Epithelial cell of esophagus (primary cell): ENCODE measurements around the gene STX3.
"Not testable (repeated sequence)": the region's sequence is repeated elsewhere in the genome, so short reads cannot be mapped to it uniquely, and the experiment has no call there.

Source experiments
- DNase-seq: peaks from one replicate; pipeline ENCODE4 v3.0.0; 2010; ENCODE audit warnings: low read depth
- H3K4me3 ChIP-seq: 2 replicates; pipeline ENCODE4 v1.5.1; 2011; ENCODE audit warnings: mild to moderate bottlenecking, low read length, control low read depth
- CTCF ChIP-seq: IDR thresholded peaks from 2 replicates; pipeline ENCODE4 v1.5.1; 2011; ENCODE audit warnings: low read depth, mild to moderate bottlenecking, low read length, control low read depth, inconsistent platforms; ENCODE audit not compliant: insufficient read depth; ENCODE audit errors: missing control alignments

Gene STX3

DNA sequence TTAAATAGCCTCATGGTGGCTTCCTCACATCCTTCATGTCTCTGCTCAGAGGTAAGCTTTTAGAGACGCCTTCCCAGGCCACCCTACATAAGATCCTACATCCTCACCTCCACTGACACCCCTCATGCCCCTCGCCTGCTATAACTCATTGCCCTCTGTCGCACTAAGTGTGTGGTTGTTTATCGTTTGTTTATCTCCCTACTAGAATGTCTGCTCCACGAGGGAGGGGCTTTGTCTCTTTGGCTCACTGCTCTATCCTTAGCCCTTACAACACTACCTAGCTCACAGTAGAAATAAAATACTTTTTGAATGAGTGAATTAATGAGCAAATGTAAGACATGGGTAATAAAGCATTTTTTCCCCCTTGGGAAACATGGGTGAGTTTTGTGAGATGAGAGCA lies 91.4 kb downstream of the STX3 start:
- TF ChIP-seq CTCF = no peak
- H3K4me3 ChIP-seq = no peak overlapping the region
- DNase-seq = no peak

DNA sequence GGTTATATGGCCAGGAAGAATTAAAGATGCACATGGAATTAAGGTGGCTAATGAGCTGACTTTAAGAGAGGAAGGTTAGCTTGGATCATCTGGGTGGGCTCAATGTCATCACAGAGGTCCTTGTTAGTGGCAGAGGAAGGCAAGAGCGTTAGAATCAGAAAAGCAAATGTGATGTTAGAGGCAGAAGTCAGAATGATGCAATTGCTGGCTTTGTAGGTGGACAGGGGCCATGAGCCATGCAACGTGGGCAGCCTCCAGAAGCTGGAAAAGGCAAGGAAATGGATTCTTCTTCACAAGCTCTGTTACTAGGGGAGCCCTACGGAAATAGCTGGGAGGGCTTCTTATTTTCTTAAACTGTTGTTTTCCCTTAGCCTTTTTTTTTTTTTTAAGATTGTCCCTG lies 92.5 kb downstream of the STX3 start:
- no peak for DNase-seq
- no peak for TF ChIP-seq CTCF
- H3K4me3 ChIP-seq = no peak overlapping the region

DNA sequence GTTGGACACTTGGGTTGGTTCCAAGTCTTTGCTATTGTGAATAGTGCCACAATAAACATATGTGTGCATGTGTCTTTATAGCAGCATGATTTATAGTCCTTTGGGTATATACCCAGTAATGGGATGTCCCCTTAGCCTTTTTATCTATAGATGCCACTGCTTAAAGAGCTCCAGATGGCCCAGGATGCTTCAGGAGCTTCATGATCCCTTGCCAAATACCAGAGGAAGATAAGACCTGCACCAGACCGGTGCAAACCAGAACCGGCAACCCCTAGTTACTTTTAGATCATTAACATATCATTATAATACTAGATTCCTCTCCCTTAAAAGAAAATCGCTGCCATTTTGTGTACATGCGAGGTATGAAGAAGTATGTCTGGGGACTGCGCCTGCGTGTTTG lies 93.3 kb downstream of the STX3 start:
- not testable (repeated sequence) for DNase-seq, H3K4me3 ChIP-seq

DNA sequence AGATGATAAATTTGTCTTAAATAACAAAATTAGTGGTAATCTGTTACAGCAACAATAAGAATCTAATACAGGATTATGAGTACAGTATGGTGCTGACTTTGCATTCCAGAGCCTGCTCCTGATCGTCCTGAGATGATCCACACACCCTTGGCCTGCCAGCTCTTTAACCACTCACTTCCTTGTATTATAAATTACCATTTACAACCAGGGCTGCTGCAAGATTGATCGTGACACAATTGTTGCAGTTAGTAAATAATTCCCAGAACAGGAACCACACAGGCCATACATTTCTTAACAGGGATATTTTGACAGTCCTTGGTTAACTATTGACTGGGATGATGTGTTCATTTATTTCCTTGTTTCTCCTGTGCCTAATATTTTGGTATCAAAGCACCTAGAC lies 94.0 kb downstream of the STX3 start:
- no peak for DNase-seq
- TF ChIP-seq CTCF = no peak
- no peak overlapping the region for H3K4me3 ChIP-seq

DNA sequence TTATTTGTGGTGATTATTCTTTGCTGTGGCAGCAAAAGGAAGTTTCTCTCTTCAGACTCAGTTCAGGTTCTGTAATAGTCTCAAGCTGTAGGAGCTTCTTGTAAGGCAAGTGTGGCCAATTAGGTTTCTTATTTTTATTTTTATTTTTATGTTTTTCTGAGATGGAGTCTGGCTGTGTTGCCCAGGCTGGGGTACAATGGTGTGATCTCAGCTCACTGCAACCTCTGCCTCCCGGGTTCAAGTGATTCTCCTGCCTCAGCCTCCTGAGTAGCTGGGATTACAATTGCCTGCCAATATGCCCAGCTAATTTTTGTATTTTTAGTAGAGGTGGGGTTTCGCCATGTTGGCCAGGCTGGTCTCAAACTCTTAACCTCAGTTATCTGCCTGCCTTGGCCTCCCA lies 94.4 kb downstream of the STX3 start:
- DNase-seq = not testable (repeated sequence)

DNA sequence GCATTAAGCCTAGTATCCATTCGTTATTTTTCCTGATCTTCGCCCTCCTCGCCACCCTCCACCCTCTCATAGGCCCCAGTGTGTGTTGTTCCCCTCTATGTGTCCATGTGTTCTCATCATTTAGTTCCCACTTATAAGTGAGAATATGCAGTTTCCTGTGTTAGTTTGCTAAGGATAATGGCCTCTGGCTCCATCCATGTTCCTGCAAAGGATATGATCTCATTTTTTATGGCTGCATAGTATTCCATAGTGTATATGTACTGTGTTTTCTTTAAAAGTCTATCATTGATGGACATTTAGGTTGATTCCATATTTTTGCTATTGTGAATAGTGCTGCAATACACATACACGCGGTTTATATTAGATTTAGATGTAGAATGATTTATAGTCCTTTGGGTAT lies 96.2 kb downstream of the STX3 start:
- H3K4me3 ChIP-seq, DNase-seq: not testable (repeated sequence)

More for the DNA sequence above, 94.4 kb downstream of the STX3 start:
- not testable (repeated sequence) for H3K4me3 ChIP-seq

DNA sequence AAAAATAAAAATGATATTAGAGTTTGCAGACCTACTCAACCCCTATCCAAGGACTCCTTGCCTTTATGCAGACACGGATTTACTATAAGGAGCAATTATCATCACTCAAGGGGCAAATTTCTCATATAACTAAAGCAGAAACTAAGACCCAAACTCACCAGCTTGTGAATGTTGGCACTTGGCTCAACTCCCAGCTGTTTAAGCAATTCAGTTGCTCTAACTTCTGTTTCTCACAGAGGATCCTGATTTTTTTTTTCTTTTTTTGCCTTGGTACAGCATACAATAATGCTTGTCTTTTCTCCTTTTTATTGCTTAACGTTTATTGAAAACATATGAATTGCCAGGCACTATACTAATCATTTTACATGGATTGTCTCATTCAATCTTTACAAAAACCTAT lies 99.7 kb downstream of the STX3 start:
- no peak overlapping the region for H3K4me3 ChIP-seq
- TF ChIP-seq CTCF = no peak
- DNase-seq = no peak
